HG03442 (cell line): Measurements from ENCODE around the gene PCSK1N.

Experiments
- ATAC-seq: cut with Tn5 transposase; IDR thresholded peaks from one replicate; pipeline ENCODE4 v1.9.1; 2021; ENCODE audit warnings: mild to moderate bottlenecking, moderate library complexity; ENCODE audit not compliant: unreplicated experiment

PCSK1N gene

GRCh38 chrX:48791063-48791820, 44.2 kb downstream of the PCSK1N start:
- no peak for ATAC-seq

- no peak for ATAC-seq
Observed at GRCh38 chrX:48790477-48790876, 44.9 kb downstream of the PCSK1N start.

GRCh38 chrX:48789366-48790220, 45.8 kb downstream of the PCSK1N start:
- ATAC-seq, result no peak

GRCh38 chrX:48787505-48788443, 47.6 kb downstream of the PCSK1N start:
- ATAC-seq, result no peak

DNA sequence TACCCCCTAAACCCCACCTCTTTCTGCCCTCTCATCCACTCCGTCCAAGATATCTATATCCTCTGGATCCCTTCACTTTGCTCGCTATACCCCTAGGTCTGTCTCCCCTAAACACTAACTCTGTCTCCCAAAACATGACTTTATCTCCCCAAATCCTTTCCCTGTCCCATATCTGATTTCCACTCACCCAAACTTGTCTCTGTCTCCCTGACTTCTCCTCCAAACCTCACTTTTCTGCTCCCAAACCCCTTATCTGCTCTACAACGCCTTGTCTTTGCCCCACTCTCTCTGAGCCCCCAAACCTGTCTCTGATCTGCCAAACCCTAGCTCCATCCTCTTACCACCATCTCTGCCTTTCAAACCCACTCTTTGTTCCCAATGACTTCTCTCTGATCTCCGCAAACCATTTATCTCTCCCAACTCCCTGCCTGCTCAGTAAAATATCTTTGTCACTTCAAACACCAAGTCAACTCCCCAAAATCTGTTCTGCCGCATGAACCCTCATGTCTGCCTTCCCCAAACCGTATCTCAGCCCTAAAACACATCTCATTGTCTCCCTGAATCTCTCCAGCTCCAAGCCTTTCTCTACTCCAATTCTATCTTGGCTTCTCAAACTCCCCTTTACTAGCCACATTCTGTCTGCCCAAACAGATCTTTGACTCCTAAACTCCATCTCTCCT, 48.4 kb downstream of the PCSK1N start:
- no peak for ATAC-seq

GRCh38 chrX:48786341-48786800, 49.0 kb downstream of the PCSK1N start, which contains the start of gene GATA1:
Gene GATA1 (plus strand): TSS chrX:48786590. CDS start chrX:48791110, 4,520 bp downstream.
- no peak for ATAC-seq

- ATAC-seq, result no peak
Observed at GRCh38 chrX:48785540-48786214, 49.7 kb downstream of the PCSK1N start.

DNA sequence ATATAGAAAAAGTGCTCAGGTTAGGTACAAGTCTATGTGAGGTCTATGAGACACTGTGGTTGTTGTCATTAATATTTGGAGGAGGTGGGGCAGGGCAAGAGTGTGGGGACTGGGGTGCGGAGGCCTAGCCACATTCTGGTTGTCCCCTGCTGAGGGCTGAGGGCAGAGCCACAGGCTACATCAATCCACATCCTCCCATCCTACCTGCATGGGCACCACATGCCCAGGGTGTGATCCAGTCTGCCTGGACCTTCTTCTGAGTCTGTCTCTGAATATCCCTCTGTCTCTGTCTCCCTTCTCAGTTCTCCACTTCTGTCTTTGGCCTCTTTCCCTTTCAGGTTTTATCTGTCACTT, 50.2 kb downstream of the PCSK1N start:
- ATAC-seq, result no peak

GRCh38 chrX:48784726-48785125, 50.7 kb downstream of the PCSK1N start:
- ATAC-seq, result no peak

DNA sequence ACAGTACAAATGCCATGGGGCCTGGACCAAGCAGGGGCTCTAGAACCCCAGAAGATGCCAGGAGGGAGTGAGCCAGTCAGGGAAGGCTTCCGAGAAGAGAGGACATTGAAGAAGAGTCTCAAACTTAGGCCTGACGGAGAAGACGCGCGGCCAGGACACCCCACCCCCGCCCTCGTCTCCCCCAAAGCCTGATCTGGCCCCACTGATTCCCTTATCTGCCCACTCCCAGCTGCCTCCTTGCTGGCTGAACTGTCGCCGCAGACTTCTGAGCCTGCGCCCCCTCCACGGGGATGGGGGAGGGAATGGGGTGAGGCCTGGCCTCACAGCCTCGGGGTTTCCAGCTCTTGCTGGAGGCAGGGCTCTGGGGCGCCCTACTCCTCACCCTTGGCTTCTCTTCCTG, 52.6 kb downstream of the PCSK1N start:
- no peak for ATAC-seq

DNA sequence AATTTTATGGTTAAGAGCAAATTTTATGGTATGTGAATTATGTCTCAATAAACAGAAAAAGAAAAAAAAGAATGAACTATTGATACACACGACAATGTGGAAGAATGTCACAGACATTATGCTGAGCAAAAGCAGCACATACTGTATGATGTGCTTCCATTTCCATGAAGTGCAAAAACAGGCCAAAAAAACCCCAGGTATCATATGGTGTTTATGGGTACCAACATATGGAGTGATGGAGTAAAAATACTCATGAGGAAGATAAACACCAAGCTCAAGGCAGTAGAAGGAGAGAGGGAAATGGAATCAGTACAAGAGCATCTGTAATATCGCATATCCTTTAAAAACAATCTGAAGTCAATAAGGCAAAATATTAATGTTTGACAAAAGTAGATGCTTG, 53.2 kb downstream of the PCSK1N start:
- no peak for ATAC-seq

- ATAC-seq, result no peak
Observed at GRCh38 chrX:48781705-48782104, 53.7 kb downstream of the PCSK1N start.
